Spleen (tissue), 7 donors: ENCODE measurements around the gene LGALS13.

Experiments
- POLR2A ChIP-seq, 3 donors: fragments of 450-650 bp; IDR thresholded peaks; one replicate each; pipeline ENCODE4 v1.5.1; 2017; ENCODE audit warnings: antibody characterized with exemption in 3 of 3, mild to moderate bottlenecking in 1 of 3
- POLR2AphosphoS5 ChIP-seq, 3 donors: sonication (generic); formaldehyde crosslinking; IDR thresholded peaks; one replicate each; pipeline ENCODE4 v1.5.1; 2017; ENCODE audit warnings: antibody characterized with exemption in 3 of 3
- TF ChIP-seq, protein P1 (sequence below), 11 experiments: fragments of 200-600 bp in 7 of 11; fragments of 450-650 bp in 4 of 11; sonication (generic) in 4 of 11; IDR thresholded peaks in 8 of 11; conservative IDR thresholded peaks in 3 of 11; 1 replicate in 7 of 11; 2 replicates in 4 of 11; pipeline versions ENCODE4 v1.4.0 to v1.8.0; 2016 to 2021; ENCODE audit warnings: antibody characterized with exemption in 11 of 11, inconsistent platforms in 4 of 11, mild to moderate bottlenecking in 1 of 11
- donor health status: DM: no; HTN: no; CAD: no; lungs with moderate emphysema.
- donor health status: DM: no; HTN: no; CAD: no.
- donor health status: DM: no; HTN: no; CAD: no.

DNA sequence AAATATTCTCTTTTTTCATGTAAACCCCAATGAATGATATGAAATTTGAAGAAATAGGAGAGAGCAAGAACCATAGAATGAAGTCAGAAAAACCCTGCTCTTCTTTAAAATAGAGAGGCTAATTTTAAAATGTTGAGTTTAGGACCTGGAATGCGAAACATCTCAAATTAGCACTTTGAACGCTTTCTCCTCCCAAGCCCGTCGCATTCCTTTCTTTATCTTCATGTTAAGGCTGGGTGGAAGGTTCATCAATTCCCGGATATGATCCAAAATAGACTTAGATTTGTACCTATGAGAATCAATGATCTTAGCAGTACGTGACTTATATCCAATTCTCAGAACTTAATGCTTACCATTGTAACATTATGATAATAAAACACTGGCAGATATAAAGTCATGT, 29.3 kb downstream of the LGALS13 start:
- TF ChIP-seq, protein P1, sequence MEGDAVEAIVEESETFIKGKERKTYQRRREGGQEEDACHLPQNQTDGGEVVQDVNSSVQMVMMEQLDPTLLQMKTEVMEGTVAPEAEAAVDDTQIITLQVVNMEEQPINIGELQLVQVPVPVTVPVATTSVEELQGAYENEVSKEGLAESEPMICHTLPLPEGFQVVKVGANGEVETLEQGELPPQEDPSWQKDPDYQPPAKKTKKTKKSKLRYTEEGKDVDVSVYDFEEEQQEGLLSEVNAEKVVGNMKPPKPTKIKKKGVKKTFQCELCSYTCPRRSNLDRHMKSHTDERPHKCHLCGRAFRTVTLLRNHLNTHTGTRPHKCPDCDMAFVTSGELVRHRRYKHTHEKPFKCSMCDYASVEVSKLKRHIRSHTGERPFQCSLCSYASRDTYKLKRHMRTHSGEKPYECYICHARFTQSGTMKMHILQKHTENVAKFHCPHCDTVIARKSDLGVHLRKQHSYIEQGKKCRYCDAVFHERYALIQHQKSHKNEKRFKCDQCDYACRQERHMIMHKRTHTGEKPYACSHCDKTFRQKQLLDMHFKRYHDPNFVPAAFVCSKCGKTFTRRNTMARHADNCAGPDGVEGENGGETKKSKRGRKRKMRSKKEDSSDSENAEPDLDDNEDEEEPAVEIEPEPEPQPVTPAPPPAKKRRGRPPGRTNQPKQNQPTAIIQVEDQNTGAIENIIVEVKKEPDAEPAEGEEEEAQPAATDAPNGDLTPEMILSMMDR (IDR thresholded peaks at IDR 0.05 in 8 of 11, conservative IDR thresholded peaks at IDR 0.05 in 3 of 11): no peak
- TF ChIP-seq POLR2AphosphoS5 (IDR thresholded peaks at IDR 0.05) (no peak), POLR2A (IDR thresholded peaks at IDR 0.05) (no peak)
